Caco-2 (cell line): ENCODE measurements around the gene GRK5. TPM values are rescaled to one million over a fixed set of nuclear protein-coding genes. Genes with fewer than 3 reads are reported as not detected.

ENCODE experiments used
- BruUV-seq: library from RNA; stranded (reverse); fragments of 400-500 nt; replicated peaks from 2 replicates; lab custom pipeline; 2021; lab: Mats Ljungman, UMichigan
- CTCF ChIA-PET: fragments of 300-600 bp; sonication (Branson Sonifier 250); formaldehyde crosslinking; loops from one replicate; lab custom pipeline; 2022; ENCODE audit warnings: antibody characterized with exemption; lab: Charles Lee
- POLR2A ChIA-PET: fragments of 300-600 bp; sonication (Branson Sonifier 250); formaldehyde crosslinking; loops from one replicate; lab custom pipeline; 2022; ENCODE audit warnings: antibody characterized with exemption; lab: Charles Lee
- DNase-seq, 2 experiments: peaks; one replicate each; pipeline versions ENCODE4 v3.0.0 to v3.0.0-alpha.2; 2020 to 2022
- H3K27me3 ChIP-seq: replicated peaks from 2 replicates; pipeline ENCODE4 v1.6.0; 2011; ENCODE audit warnings: low read length; ENCODE audit not compliant: control insufficient read depth, insufficient read depth
- H3K36me3 ChIP-seq: 2 replicates; pipeline ENCODE4 v1.5.1; 2011; ENCODE audit warnings: low read length; ENCODE audit not compliant: control insufficient read depth, insufficient read depth
- H3K4me1 ChIP-seq: fragments of 250-450 bp; sonication (Bioruptor Pico); 2 replicates; pipeline ENCODE4 v1.5.1; 2020; ENCODE audit warnings: mild to moderate bottlenecking
- H3K4me3 ChIP-seq: 2 replicates; pipeline ENCODE4 v1.5.1; 2011; ENCODE audit warnings: low read depth, mild to moderate bottlenecking, control low read depth, low read length
- H3K9me3 ChIP-seq: fragments of 250-450 bp; sonication (Bioruptor Pico); 2 replicates; pipeline ENCODE4 v1.5.1; 2020; ENCODE audit warnings: mild to moderate bottlenecking, moderate library complexity
- H3K27ac Mint-ChIP-seq: one replicate; pipeline ENCODE4 v1.8.0; 2022; ENCODE audit warnings: mixed read lengths; ENCODE audit not compliant: unreplicated experiment
- H3K27me3 Mint-ChIP-seq: one replicate; pipeline ENCODE4 v1.8.0; 2022; ENCODE audit warnings: mixed read lengths; ENCODE audit not compliant: insufficient read depth, unreplicated experiment
- H3K36me3 Mint-ChIP-seq: one replicate; pipeline ENCODE4 v1.8.0; 2022; ENCODE audit warnings: mild to moderate bottlenecking, mixed read lengths; ENCODE audit not compliant: insufficient read depth, unreplicated experiment
- H3K4me1 Mint-ChIP-seq: one replicate; pipeline ENCODE4 v1.8.0; 2022; ENCODE audit warnings: low read depth, mixed read lengths; ENCODE audit not compliant: unreplicated experiment
- H3K4me3 Mint-ChIP-seq: one replicate; pipeline ENCODE4 v1.8.0; 2022; ENCODE audit warnings: mild to moderate bottlenecking, moderate library complexity, mixed read lengths; ENCODE audit not compliant: unreplicated experiment
- H3K9me3 Mint-ChIP-seq: one replicate; pipeline ENCODE4 v1.8.0; 2022; ENCODE audit warnings: mixed read lengths; ENCODE audit not compliant: unreplicated experiment
- CTCF ChIP-seq, 2 experiments: fragments of 200-600 bp in 1 of 2; IDR thresholded peaks; 1 replicate in 1 of 2; 2 replicates in 1 of 2; pipeline versions ENCODE4 v1.5.1 to v1.8.0; 2011 to 2022; ENCODE audit warnings: antibody characterized with exemption in 1 of 2, control low read depth in 1 of 2, inconsistent platforms in 1 of 2, low read depth in 1 of 2, low read length in 1 of 2, mild to moderate bottlenecking in 1 of 2, moderate library complexity in 1 of 2; ENCODE audit not compliant: insufficient read depth in 1 of 2, severe bottlenecking in 1 of 2, unreplicated experiment in 1 of 2
- intact Hi-C: fragments of 100-400 bp; cut with micrococcal nuclease; formaldehyde crosslinking; loops from one replicate; pipeline ENCODE4 v1.10.0; 2022; ENCODE audit not compliant: unreplicated experiment
- total RNA-seq: library from RNA; stranded (reverse); gene quantifications from 2 replicates; pipeline ENCODE4 v1.2.3, GENCODE V29; 2022

GRK5 gene
- total RNA-seq, 1 experiment from 2014 or later, result 7.7 TPM

DNA sequence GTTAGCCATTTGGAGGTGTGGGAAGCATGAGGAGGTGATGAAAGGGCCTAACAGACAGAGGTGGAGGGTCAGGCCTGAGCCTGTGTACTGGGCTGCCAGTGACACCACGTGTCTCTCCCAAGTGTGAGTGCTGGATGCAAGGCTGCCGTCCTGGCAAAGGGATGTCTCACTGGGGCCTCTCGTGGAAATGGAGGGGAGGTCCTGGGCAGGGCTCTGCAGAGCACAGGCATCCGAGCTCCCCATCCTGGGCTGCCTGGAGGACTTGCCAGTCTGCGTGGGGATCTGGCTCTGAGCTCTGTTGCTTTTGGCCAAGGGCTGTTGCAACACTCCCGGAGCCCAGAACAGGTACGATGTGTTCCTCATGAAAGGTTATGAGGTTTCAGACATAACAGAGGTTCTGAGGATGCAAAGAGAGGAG is 77.3 kb downstream of the GRK5 start:
- peaks cover 8% of the 10 kb centered on the region for H3K4me1 ChIP-seq
- no peaks in the 10 kb centered on the region for H3K36me3 Mint-ChIP-seq
- no peaks in the 10 kb centered on the region for H3K27me3 ChIP-seq
- H3K27me3 Mint-ChIP-seq, result no peaks in the 10 kb centered on the region
- intact Hi-C loops, result no loop called here
- POLR2A ChIA-PET, result no interaction called here
- H3K4me3 ChIP-seq, result no peak overlapping the region
- no peaks in the 10 kb centered on the region for H3K9me3 ChIP-seq
- no peak for TF ChIP-seq CTCF (IDR thresholded peaks at IDR 0.05; ENCODE audit: insufficient read depth in 1 of 2, low read depth in 1 of 2, low read length in 1 of 2, severe bottlenecking in 1 of 2, unreplicated experiment in 1 of 2)
- BruUV-seq, result no TSS peak
- H3K36me3 ChIP-seq, result no peaks in the 10 kb centered on the region
- no peak overlapping the region for H3K27ac Mint-ChIP-seq
- H3K9me3 Mint-ChIP-seq, result no peaks in the 10 kb centered on the region
- no peak overlapping the region for H3K4me3 Mint-ChIP-seq
- CTCF ChIA-PET, result no interaction called here
- DNase-seq, result no peak
- H3K4me1 Mint-ChIP-seq, result peaks cover 4% of the 10 kb centered on the region

DNA sequence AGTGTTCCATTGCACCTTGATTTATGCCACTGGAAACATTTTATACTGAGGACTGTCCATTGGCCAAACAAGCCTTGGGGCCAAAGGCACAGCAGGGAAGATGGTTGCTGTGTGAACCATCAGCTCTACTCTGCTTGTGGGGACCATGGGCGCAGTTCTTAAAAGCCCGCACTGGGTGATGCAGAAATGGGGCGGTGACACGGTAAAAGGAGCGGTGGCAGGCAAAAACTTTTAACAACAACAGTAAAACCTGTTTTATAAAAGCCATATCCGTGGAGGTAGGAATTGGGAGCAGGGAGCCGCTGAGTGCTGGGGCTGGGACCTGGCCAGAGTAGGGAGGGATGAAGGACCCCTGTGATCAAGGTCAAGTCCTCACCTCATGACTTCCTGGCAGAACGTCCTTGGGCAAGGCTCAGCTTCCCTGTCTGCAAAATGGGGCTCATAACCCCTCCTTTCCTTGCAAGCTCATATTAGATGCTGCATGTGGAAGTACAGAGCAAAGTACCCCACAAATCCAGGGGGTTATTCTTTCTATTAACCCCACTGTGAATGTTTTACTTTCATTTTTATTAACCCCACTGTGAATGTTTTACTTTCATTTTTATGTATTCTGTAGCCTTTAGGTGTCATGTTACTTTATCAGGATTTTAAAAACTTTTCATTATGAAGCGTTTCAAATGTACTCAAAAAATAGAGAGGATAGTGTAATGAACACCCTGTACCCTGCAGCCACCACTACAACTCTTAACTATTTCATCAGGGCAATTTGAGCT is 78.3 kb downstream of the GRK5 start:
- POLR2A ChIA-PET, result no interaction called here
- H3K36me3 Mint-ChIP-seq, result no peaks in the 10 kb centered on the region

GRCh38 chr10:119286516-119286915 is 79.1 kb downstream of the GRK5 start:
- Mint-ChIP-seq H3K9me3 (peaks cover under 1% of the 10 kb centered on the region), H3K27me3 (no peaks in the 10 kb centered on the region), H3K4me1 (peaks cover 16% of the 10 kb centered on the region), H3K27ac (no peak overlapping the region), H3K4me3 (no peak overlapping the region), H3K36me3 (no peaks in the 10 kb centered on the region)
- intact Hi-C loops, result no loop called here
- ChIA-PET CTCF (interaction anchor here (0.6 kb wide), 1 partner anchor 33 kb away, joined by 4 read pairs; no protein-coding TSS in a partner anchor), POLR2A (no interaction called here)
- DNase-seq, result no peak
- H3K4me3 ChIP-seq, result no peak overlapping the region
- H3K4me1 ChIP-seq, result peaks cover 19% of the 10 kb centered on the region
- H3K27me3 ChIP-seq, result no peaks in the 10 kb centered on the region
- H3K9me3 ChIP-seq, result no peaks in the 10 kb centered on the region
- H3K36me3 ChIP-seq, result no peaks in the 10 kb centered on the region
- no peak for TF ChIP-seq CTCF (IDR thresholded peaks at IDR 0.05; ENCODE audit: insufficient read depth in 1 of 2, low read depth in 1 of 2, low read length in 1 of 2, severe bottlenecking in 1 of 2, unreplicated experiment in 1 of 2)
- BruUV-seq, result no TSS peak

More for the DNA sequence above, 78.3 kb downstream of the GRK5 start:
- no peak for DNase-seq
- peaks cover 15% of the 10 kb centered on the region for H3K4me1 ChIP-seq
- CTCF ChIA-PET, result interaction anchor here (0.6 kb wide), 2 partner anchors 32 to 77 kb away, joined by 3 to 4 read pairs; no protein-coding TSS in a partner anchor
- no peak overlapping the region for H3K27ac Mint-ChIP-seq
- H3K4me1 Mint-ChIP-seq, result peaks cover 12% of the 10 kb centered on the region
- no peaks in the 10 kb centered on the region for H3K27me3 Mint-ChIP-seq
- intact Hi-C loops, result no loop called here
- no peaks in the 10 kb centered on the region for H3K9me3 ChIP-seq
- no peaks in the 10 kb centered on the region for H3K9me3 Mint-ChIP-seq
- H3K4me3 Mint-ChIP-seq, result no peak overlapping the region
- BruUV-seq, result no TSS peak
- no peak for TF ChIP-seq CTCF (IDR thresholded peaks at IDR 0.05; ENCODE audit: insufficient read depth in 1 of 2, low read depth in 1 of 2, low read length in 1 of 2, severe bottlenecking in 1 of 2, unreplicated experiment in 1 of 2)
- no peaks in the 10 kb centered on the region for H3K27me3 ChIP-seq
- no peaks in the 10 kb centered on the region for H3K36me3 ChIP-seq
- H3K4me3 ChIP-seq, result no peak overlapping the region
